Measurements from ENCODE around the gene NTHL1. TPM values are rescaled to one million over a fixed set of nuclear protein-coding genes. Genes with fewer than 3 reads are reported as not detected.

NTHL1 gene
- total and polyA plus RNA-seq, 2 of the 8 experiments (the other 6 are each of a cell fraction or from before 2014, with no cell fraction given): 70.9 to 150 TPM

DNA sequence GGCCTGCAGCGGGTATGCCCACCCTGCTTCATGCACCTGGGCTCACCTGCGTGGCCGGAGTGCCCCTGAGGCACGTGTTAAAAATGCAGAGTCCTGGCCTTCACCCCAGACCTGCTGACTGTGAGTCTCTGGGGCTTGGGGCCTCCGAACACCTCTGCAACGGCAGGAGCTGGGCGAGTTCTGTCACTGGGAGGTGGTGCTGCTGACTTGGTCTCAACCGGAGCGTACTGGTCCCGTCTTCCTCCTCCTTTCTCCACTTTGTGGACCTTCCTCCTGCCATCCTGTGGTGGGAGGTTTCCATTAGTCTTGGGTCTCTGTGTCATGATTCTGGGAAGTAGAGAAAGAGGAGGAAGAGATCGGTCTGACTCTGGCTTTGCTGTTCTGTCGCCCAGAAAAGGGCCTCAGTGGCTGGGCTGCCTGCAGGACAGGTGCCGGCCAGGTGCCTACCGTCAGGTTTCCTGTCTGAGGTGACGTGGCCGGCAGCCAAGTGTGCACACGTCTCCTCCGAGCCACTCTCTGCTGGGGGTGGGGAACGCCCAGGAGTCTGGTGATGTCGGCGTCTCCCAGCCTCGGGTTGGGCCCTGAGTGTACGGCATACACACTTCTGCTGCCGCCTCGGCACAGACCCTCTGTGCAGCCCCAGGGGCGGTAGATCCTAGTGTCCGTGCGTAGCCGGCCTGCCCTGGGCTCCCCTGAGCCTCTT lies 7.1 kb upstream of the NTHL1 start (continued):
- TF ChIP-seq SIX5 (IDR thresholded peaks at IDR 0.05; ENCODE audit: low read depth, low read length): no peak
- TF ChIP-seq SIN3A (conservative IDR thresholded peaks at IDR 0.05 in 1 of 2, IDR thresholded peaks at IDR 0.05 in 1 of 2; ENCODE audit: low read depth in 1 of 2, low read length in 2 of 2): no peak
- TF ChIP-seq SUZ12 (IDR thresholded peaks at IDR 0.05; ENCODE audit: low read length): no peak
- no peak for TF ChIP-seq JUN (IDR thresholded peaks at IDR 0.05; ENCODE audit: low read depth, low read length)
- no peak for TF ChIP-seq TCF12 (IDR thresholded peaks at IDR 0.05; ENCODE audit: low read depth, low read length)
- no peak for TF ChIP-seq E2F6 (IDR thresholded peaks at IDR 0.05)
- no peak for TF ChIP-seq GTF2F1 (IDR thresholded peaks at IDR 0.05; ENCODE audit: borderline replicate concordance, low read depth, low read length)

Measured in H1 (cell line).